ENCODE measurements around the gene SERINC3. TPM values are rescaled to one million over a fixed set of nuclear protein-coding genes. Genes with fewer than 3 reads are reported as not detected.
"Not testable (repeated sequence)": the region's sequence is repeated elsewhere in the genome, so short reads cannot be mapped to it uniquely, and the experiment has no call there.

Gene SERINC3
- 39.7 TPM for polyA plus RNA-seq (2013, experiment 1 of 4)
- polyA plus RNA-seq (2013, experiment 2 of 4): 40.1 TPM
- polyA plus RNA-seq (2013, experiment 3 of 4): 30.6 TPM
- polyA plus RNA-seq (2013, experiment 4 of 4): 38.2 TPM

DNA sequence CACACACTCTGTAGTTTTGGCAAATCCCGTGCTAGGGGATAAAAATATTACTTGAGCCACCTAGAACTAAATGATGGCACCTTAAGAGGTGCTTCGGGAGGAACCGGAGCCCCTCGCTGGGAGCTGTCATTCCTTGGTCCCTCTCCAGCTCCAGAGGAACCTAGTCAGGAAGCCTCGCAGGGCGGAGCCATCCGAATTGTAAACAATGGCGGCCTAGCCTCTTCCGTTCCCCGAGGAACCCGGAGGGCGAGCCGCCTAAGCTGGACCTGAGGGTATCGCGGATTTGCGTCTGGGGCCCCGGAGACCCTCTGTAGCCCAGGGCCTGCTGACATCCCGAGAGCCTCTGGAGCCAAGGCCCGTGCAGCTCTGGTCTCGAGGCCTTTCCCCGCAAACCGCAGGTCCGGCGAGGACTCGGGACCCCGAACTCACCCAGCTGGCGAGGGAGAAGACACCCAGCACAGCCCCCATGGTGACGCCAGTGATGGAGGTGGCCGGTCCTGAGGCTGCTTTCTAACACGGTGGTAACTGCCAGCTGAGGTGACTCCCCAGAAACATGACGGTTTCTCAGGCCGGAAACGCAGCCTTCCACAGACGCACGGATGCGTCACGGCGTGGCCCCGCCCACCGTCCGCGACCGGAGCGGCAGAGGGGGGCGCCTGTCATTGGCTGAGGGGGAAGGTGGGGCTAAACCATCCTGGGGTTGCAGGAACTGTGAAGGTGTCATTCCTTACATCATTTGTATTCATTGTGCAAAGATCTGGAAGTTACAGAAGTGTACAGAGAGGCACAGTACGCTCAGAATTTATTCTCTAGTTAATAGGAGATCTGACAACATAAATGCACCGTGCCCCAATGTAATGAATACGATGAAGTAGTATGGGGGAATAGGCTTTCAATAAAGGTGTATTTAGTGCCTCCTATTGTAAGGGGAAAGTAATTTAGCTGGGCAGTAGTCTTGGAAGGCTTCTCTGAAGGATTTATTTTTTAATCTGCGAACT, at the start of gene SERINC3:
Gene SERINC3 (minus strand): TSS at position 587 of the 998 bp plus-strand sequence. CDS start 119 bp downstream, at position 468.
- WGBS, 2 experiments: 1% methylated on average over 49 of the region's 49 CpGs
- Histone ChIP-seq H3K36me3 (ENCODE audit: control insufficient read depth, insufficient read depth, low read length) (no peaks in the 10 kb centered on the region), H3K4me3 (ENCODE audit: insufficient read depth, low read depth, low read length) (peak within 1 kb of the TSS; percentile 100), H3K4me1 (ENCODE audit: control insufficient read depth, insufficient read depth, low read length) (peaks cover 7% of the 10 kb centered on the region), H3K27ac (ENCODE audit: insufficient read depth, low read depth, low read length, poor library complexity, severe bottlenecking) (peak within 1 kb of the TSS; percentile 79), H3K9me3 (ENCODE audit: control insufficient read depth, low read length) (no peaks in the 10 kb centered on the region), H3K27me3 (ENCODE audit: control insufficient read depth, insufficient read depth, low read length, poor library complexity, severe bottlenecking) (no peaks in the 10 kb centered on the region)

GRCh38 chr20:44571362-44571988, 49.6 kb upstream of the SERINC3 start:
- no peaks in the 10 kb centered on the region for H3K4me1 ChIP-seq (ENCODE audit: control insufficient read depth, insufficient read depth, low read length)
- no peak overlapping the region for H3K4me3 ChIP-seq (ENCODE audit: insufficient read depth, low read depth, low read length)
- no peaks in the 10 kb centered on the region for H3K27me3 ChIP-seq (ENCODE audit: control insufficient read depth, insufficient read depth, low read length, poor library complexity, severe bottlenecking)
- H3K9me3 ChIP-seq (ENCODE audit: control insufficient read depth, low read length): no peaks in the 10 kb centered on the region
- WGBS, 2 experiments: 92 to 96% methylated on average over 6 of the region's 6 CpGs
- H3K27ac ChIP-seq (ENCODE audit: insufficient read depth, low read depth, low read length, poor library complexity, severe bottlenecking): no peak overlapping the region
- H3K36me3 ChIP-seq (ENCODE audit: control insufficient read depth, insufficient read depth, low read length): no peaks in the 10 kb centered on the region

DNA sequence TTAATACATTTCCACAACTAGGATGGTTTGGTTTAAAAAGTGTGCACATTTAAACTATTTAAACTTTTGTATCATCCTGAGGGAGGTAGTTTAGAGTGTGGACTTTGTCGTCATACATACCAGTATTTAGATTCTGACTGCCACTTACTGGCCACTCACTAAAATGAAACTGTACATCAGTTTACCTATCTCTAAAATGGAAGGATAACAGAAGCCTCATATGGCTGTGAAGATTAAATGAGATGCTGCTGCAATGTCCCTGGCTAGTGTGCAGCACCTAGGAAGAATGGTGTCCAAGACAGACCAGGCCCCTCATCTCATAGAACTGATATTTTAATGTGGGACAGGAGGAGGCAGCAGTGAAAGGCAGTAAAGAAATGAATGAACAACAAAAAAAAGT, 48.5 kb upstream of the SERINC3 start:
- H3K36me3 ChIP-seq (ENCODE audit: control insufficient read depth, insufficient read depth, low read length): no peaks in the 10 kb centered on the region
- WGBS, 2 experiments: no CpG with 5 or more reads among the region's 1 CpG
- no peaks in the 10 kb centered on the region for H3K9me3 ChIP-seq (ENCODE audit: control insufficient read depth, low read length)
- H3K4me3 ChIP-seq (ENCODE audit: insufficient read depth, low read depth, low read length): no peak overlapping the region
- no peaks in the 10 kb centered on the region for H3K4me1 ChIP-seq (ENCODE audit: control insufficient read depth, insufficient read depth, low read length)
- H3K27ac ChIP-seq (ENCODE audit: insufficient read depth, low read depth, low read length, poor library complexity, severe bottlenecking): no peak overlapping the region
- H3K27me3 ChIP-seq (ENCODE audit: control insufficient read depth, insufficient read depth, low read length, poor library complexity, severe bottlenecking): no peaks in the 10 kb centered on the region

DNA sequence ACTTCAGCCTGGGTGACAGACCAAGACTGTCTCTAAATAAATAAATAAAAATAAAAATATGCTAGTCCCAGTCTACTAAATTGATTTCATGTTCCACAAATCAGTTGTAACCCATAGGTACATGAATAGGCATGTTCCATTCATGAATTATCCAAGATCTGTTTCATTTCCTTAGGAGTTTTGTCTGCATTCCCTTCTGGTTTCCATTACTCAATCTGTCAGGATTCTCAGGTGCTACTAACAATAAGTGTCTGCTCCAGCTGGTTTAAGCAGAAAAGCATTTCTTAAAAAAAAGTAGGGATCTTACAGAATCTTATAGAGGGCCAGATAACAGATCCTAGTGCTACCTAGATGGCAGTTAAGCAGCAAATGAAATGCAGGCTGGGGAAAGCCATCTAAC, 44.9 kb upstream of the SERINC3 start:
- no peaks in the 10 kb centered on the region for H3K9me3 ChIP-seq (ENCODE audit: control insufficient read depth, low read length)
- H3K27ac ChIP-seq (ENCODE audit: insufficient read depth, low read depth, low read length, poor library complexity, severe bottlenecking): no peak overlapping the region
- no peaks in the 10 kb centered on the region for H3K36me3 ChIP-seq (ENCODE audit: control insufficient read depth, insufficient read depth, low read length)
- no peaks in the 10 kb centered on the region for H3K27me3 ChIP-seq (ENCODE audit: control insufficient read depth, insufficient read depth, low read length, poor library complexity, severe bottlenecking)
- H3K4me3 ChIP-seq (ENCODE audit: insufficient read depth, low read depth, low read length): no peak overlapping the region
- H3K4me1 ChIP-seq (ENCODE audit: control insufficient read depth, insufficient read depth, low read length): no peaks in the 10 kb centered on the region

GRCh38 chr20:44566018-44566417, 44.1 kb upstream of the SERINC3 start:
- Histone ChIP-seq H3K36me3 (ENCODE audit: control insufficient read depth, insufficient read depth, low read length) (no peaks in the 10 kb centered on the region), H3K4me1 (ENCODE audit: control insufficient read depth, insufficient read depth, low read length) (no peaks in the 10 kb centered on the region), H3K4me3 (ENCODE audit: insufficient read depth, low read depth, low read length) (no peak overlapping the region), H3K27ac (ENCODE audit: insufficient read depth, low read depth, low read length, poor library complexity, severe bottlenecking) (no peak overlapping the region), H3K27me3 (ENCODE audit: control insufficient read depth, insufficient read depth, low read length, poor library complexity, severe bottlenecking) (no peaks in the 10 kb centered on the region), H3K9me3 (ENCODE audit: control insufficient read depth, low read length) (no peaks in the 10 kb centered on the region)
- 94 to 99% methylated on average over 3 of the region's 3 CpGs for WGBS, 2 experiments

DNA sequence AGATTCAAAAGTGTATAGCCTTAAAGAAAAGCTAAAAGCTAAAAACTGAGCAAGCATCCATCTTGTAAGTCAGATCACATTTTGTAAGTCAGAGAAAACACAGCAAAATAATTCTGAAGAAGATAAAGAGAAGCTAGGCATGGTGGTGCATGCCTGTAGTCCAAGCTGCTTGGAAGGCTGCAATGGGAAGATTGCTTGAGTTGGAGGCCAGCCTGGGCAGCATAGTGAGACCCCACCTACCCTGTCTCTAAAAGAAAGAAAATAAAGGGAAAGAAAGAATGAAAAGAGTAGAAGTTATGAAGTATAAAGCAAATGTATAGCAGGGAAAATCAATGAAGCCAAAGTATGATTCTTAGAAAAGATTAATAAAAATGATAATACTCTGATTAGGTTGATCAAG, 40.0 kb upstream of the SERINC3 start:
- Histone ChIP-seq H3K27ac (ENCODE audit: insufficient read depth, low read depth, low read length, poor library complexity, severe bottlenecking) (no peak overlapping the region), H3K9me3 (ENCODE audit: control insufficient read depth, low read length) (no peaks in the 10 kb centered on the region)

DNA sequence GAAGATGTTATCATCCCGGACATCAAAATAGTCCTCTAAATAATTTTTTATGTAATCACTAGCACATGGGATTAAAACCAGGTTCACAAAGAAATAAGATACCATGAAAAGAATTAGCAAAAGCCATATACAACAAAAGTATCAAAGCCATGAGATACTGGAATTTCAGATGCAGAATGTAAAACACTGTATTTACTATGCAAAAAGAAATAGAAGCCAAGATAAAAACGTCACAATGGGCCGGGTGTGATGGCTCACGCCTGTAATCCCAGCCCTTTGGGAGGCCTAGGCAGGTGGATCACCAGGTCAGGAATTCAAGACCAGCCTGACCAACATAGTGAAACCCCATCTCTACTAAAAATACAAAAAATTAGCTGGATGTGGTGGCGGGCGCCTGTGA, 38.9 kb upstream of the SERINC3 start:
- H3K27me3 ChIP-seq (ENCODE audit: control insufficient read depth, insufficient read depth, low read length, poor library complexity, severe bottlenecking): not testable (repeated sequence)

More for the DNA sequence above, 40.0 kb upstream of the SERINC3 start:
- H3K4me1 ChIP-seq (ENCODE audit: control insufficient read depth, insufficient read depth, low read length): no peaks in the 10 kb centered on the region
- H3K4me3 ChIP-seq (ENCODE audit: insufficient read depth, low read depth, low read length): no peak overlapping the region
- no peaks in the 10 kb centered on the region for H3K27me3 ChIP-seq (ENCODE audit: control insufficient read depth, insufficient read depth, low read length, poor library complexity, severe bottlenecking)
- H3K36me3 ChIP-seq (ENCODE audit: control insufficient read depth, insufficient read depth, low read length): no peaks in the 10 kb centered on the region

DNA sequence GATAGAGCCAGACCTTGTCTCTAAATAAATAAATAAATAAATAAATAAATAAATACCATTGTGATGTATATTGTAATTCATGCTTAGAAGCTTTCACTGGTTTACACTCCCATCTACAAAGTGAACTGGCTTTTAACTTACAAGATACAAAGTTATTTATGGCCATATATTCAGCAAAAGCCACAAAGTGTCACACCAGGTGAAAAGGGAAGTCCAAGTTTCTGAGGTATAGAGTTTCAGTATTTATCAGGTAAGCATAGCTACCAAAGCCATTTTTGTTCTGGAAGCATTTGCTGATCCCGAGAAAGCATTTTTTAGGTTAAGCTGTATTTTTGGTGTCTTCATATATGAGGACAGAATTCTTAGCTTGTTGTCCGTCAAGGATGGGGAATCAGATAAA, 38.4 kb upstream of the SERINC3 start:
- H3K4me3 ChIP-seq (ENCODE audit: insufficient read depth, low read depth, low read length): no peak overlapping the region
- H3K36me3 ChIP-seq (ENCODE audit: control insufficient read depth, insufficient read depth, low read length): no peaks in the 10 kb centered on the region
- H3K4me1 ChIP-seq (ENCODE audit: control insufficient read depth, insufficient read depth, low read length): no peaks in the 10 kb centered on the region
- no peaks in the 10 kb centered on the region for H3K27me3 ChIP-seq (ENCODE audit: control insufficient read depth, insufficient read depth, low read length, poor library complexity, severe bottlenecking)
- H3K9me3 ChIP-seq (ENCODE audit: control insufficient read depth, low read length): no peaks in the 10 kb centered on the region
- no peak overlapping the region for H3K27ac ChIP-seq (ENCODE audit: insufficient read depth, low read depth, low read length, poor library complexity, severe bottlenecking)
- 84 to 93% methylated on average over 2 of the region's 2 CpGs for WGBS, 2 experiments

More for the DNA sequence above, 38.9 kb upstream of the SERINC3 start:
- H3K4me3 ChIP-seq (ENCODE audit: insufficient read depth, low read depth, low read length); H3K4me1 ChIP-seq (ENCODE audit: control insufficient read depth, insufficient read depth, low read length); H3K9me3 ChIP-seq (ENCODE audit: control insufficient read depth, low read length); H3K36me3 ChIP-seq (ENCODE audit: control insufficient read depth, insufficient read depth, low read length); H3K27ac ChIP-seq (ENCODE audit: insufficient read depth, low read depth, low read length, poor library complexity, severe bottlenecking): not testable (repeated sequence)
- 88% methylated on average over 6 of the region's 6 CpGs for WGBS, 2 experiments

DNA sequence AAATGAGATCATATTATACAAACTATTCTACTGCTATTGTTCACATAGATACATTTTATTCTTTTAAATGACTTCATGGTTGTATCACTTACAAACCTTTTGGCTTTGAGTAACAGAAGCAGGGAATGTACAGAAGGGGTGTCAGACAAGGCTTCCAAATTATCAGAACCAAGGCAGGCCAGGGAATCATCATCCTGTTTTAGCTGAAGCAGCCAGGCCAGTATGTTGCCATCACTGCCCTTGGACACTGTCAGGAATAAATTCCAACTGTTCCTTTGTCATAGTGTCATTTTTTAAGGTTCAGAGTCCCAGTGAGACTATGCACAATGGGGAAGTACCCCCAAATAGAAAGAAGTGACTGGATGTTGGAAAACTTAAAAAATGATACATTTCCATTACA, 37.4 kb upstream of the SERINC3 start:
- no peaks in the 10 kb centered on the region for H3K27me3 ChIP-seq (ENCODE audit: control insufficient read depth, insufficient read depth, low read length, poor library complexity, severe bottlenecking)
- H3K36me3 ChIP-seq (ENCODE audit: control insufficient read depth, insufficient read depth, low read length): no peaks in the 10 kb centered on the region
- H3K4me3 ChIP-seq (ENCODE audit: insufficient read depth, low read depth, low read length): no peak overlapping the region
- no peaks in the 10 kb centered on the region for H3K9me3 ChIP-seq (ENCODE audit: control insufficient read depth, low read length)
- no peak overlapping the region for H3K27ac ChIP-seq (ENCODE audit: insufficient read depth, low read depth, low read length, poor library complexity, severe bottlenecking)
- no peaks in the 10 kb centered on the region for H3K4me1 ChIP-seq (ENCODE audit: control insufficient read depth, insufficient read depth, low read length)
